A673 (cell line): ENCODE data around the gene SPAG16.

ENCODE experiments used
- CTCF ChIP-seq: fragments of 300-800, 200-600 bp; sonication (generic); conservative IDR thresholded peaks from 2 replicates; pipeline ENCODE4 v1.5.1; 2017; ENCODE audit warnings: low read depth, mild to moderate bottlenecking, antibody characterized with exemption, low read length, moderate library complexity, mixed read lengths
- EZH2 ChIP-seq: fragments of 200-600 bp; sonication (generic); IDR thresholded peaks from 2 replicates; pipeline ENCODE4 v1.6.1; 2017; ENCODE audit warnings: borderline replicate concordance, low read depth, mild to moderate bottlenecking, mixed read lengths, antibody characterized with exemption, low read length; ENCODE audit not compliant: poor library complexity, severe bottlenecking

GRCh38 chr2:213991453-213992108 is 707.3 kb downstream of the SPAG16 start:
- TF ChIP-seq CTCF (no peak), EZH2 (no peak)
